GM12878 (cell line): ENCODE results near the gene TSC22D1. TPM values are rescaled to one million over a fixed set of nuclear protein-coding genes. Genes with fewer than 3 reads are reported as not detected.

Source experiments
- ATF2 ChIP-seq: IDR thresholded peaks from 2 replicates; pipeline ENCODE4 v1.6.1; 2012; ENCODE audit warnings: low read length, inconsistent platforms
- ATF7 ChIP-seq: fragments of 450-650 bp; IDR thresholded peaks from 2 replicates; pipeline ENCODE4 v1.6.1; 2016; ENCODE audit warnings: low read depth, mild to moderate bottlenecking
- BACH1 ChIP-seq: fragments of 450-650 bp; IDR thresholded peaks from 2 replicates; pipeline ENCODE4 v1.6.1; 2017; ENCODE audit warnings: mild to moderate bottlenecking, borderline replicate concordance
- BCLAF1 ChIP-seq: fragments of 450-650 bp; IDR thresholded peaks from 2 replicates; pipeline ENCODE4 v1.6.1; 2017; ENCODE audit warnings: antibody characterized with exemption, mild to moderate bottlenecking, moderate library complexity
- CREB1 ChIP-seq: IDR thresholded peaks from 2 replicates; pipeline ENCODE4 v1.6.1; 2012; ENCODE audit warnings: low read depth, mild to moderate bottlenecking, inconsistent platforms
- E4F1 ChIP-seq: fragments of 450-650 bp; IDR thresholded peaks from 2 replicates; pipeline ENCODE4 v1.6.1; 2018; ENCODE audit warnings: borderline replicate concordance, mild to moderate bottlenecking; ENCODE audit not compliant: partially characterized antibody
- GATAD2B ChIP-seq: fragments of 450-650 bp; conservative IDR thresholded peaks from 2 replicates; pipeline ENCODE4 v1.6.1; 2017; ENCODE audit warnings: low read depth, mild to moderate bottlenecking, moderate library complexity
- IKZF1 ChIP-seq: fragments of 450-650 bp; conservative IDR thresholded peaks from 2 replicates; pipeline ENCODE4 v1.6.1; 2017; ENCODE audit warnings: antibody characterized with exemption, mild to moderate bottlenecking
- IRF3 ChIP-seq: fragments of 450-650 bp; IDR thresholded peaks from 2 replicates; pipeline ENCODE4 v1.6.1; 2014; ENCODE audit warnings: mild to moderate bottlenecking
- IRF4 ChIP-seq: IDR thresholded peaks from 2 replicates; pipeline ENCODE4 v1.6.1; 2011; ENCODE audit warnings: low read depth, low read length
- JUNB ChIP-seq: IDR thresholded peaks from 2 replicates; pipeline ENCODE4 v1.6.1; 2016; ENCODE audit warnings: antibody characterized with exemption, mild to moderate bottlenecking
- KAT2A ChIP-seq: conservative IDR thresholded peaks from 2 replicates; pipeline ENCODE4 v1.6.1; 2011; ENCODE audit warnings: low read depth, low read length; ENCODE audit not compliant: control insufficient read depth
- MXI1 ChIP-seq: fragments of 150-350 bp; IDR thresholded peaks from 2 replicates; pipeline ENCODE4 v1.6.1; 2011; ENCODE audit warnings: low read depth, mild to moderate bottlenecking, inconsistent platforms, low read length, improper control_type of control experiment
- NFXL1 ChIP-seq: fragments of 450-650 bp; IDR thresholded peaks from 2 replicates; pipeline ENCODE4 v1.6.1; 2017; ENCODE audit warnings: antibody characterized with exemption, mild to moderate bottlenecking, borderline replicate concordance
- PAX8 ChIP-seq: fragments of 450-650 bp; IDR thresholded peaks from 2 replicates; pipeline ENCODE4 v1.6.1; 2017; ENCODE audit warnings: mild to moderate bottlenecking, moderate library complexity
- POLR2AphosphoS5 ChIP-seq: IDR thresholded peaks from 2 replicates; pipeline ENCODE4 v1.6.1; 2011; ENCODE audit warnings: mild to moderate bottlenecking, low read length, inconsistent platforms
- RELA ChIP-seq: fragments of 450-650 bp; IDR thresholded peaks from 2 replicates; pipeline ENCODE4 v1.8.0; 2014; ENCODE audit warnings: borderline replicate concordance; ENCODE audit not compliant: partially characterized antibody
- RUNX3 ChIP-seq: IDR thresholded peaks from 2 replicates; pipeline ENCODE4 v1.6.1; 2012; ENCODE audit warnings: low read length, inconsistent platforms
- SMAD1 ChIP-seq: fragments of 450-650 bp; IDR thresholded peaks from 2 replicates; pipeline ENCODE4 v1.6.1; 2018; ENCODE audit warnings: mild to moderate bottlenecking, low read depth; ENCODE audit not compliant: partially characterized antibody
- SP1 ChIP-seq: IDR thresholded peaks from one replicate; pipeline ENCODE4 v1.6.1; 2011; ENCODE audit warnings: low read depth, low read length
- TBL1XR1 ChIP-seq: IDR thresholded peaks from 2 replicates; pipeline ENCODE4 v1.6.1; 2012; ENCODE audit warnings: low read depth, low read length, improper control_type of control experiment
- TCF3 ChIP-seq: IDR thresholded peaks from 2 replicates; pipeline ENCODE4 v1.6.1; 2012; ENCODE audit warnings: low read depth, mild to moderate bottlenecking, low read length, borderline replicate concordance; ENCODE audit not compliant: insufficient read depth
- ZSCAN29 ChIP-seq: fragments of 450-650 bp; IDR thresholded peaks from 2 replicates; pipeline ENCODE4 v1.6.1; 2017; ENCODE audit warnings: mild to moderate bottlenecking, moderate library complexity
- polyA plus RNA-seq, 11 experiments: library from polyadenylated mRNA; depleted of rRNA in 4 of 11; unstranded in 6 of 11; stranded (reverse) in 5 of 11; fragments of >200 nt; fragmentation: Nextera tagmentation in 4 of 11; fragmentation: Illumina TruSeq in 1 of 11; extraction: Ambion mirVana in 4 of 11; extraction: Trizol in 1 of 11; gene quantifications; 1 replicate in 1 of 11; 2 replicates in 10 of 11; pipeline versions ENCODE4 v1.2.1 to v1.2.3, GENCODE V29; 2011 to 2016; ENCODE audit warnings: inconsistent platforms in 2 of 11, missing spikeins in 2 of 11, low read depth in 1 of 11
- total RNA-seq, 4 experiments: library from RNA; depleted of rRNA in 3 of 4; stranded (reverse); fragments of >200 nt in 3 of 4; fragmentation: Illumina TruSeq in 1 of 4; extraction: Trizol in 1 of 4; gene quantifications; 2 replicates each; pipeline versions ENCODE4 v1.2.1 to v1.2.3, GENCODE V29; 2013 to 2021

The TSC22D1 gene
- total and polyA plus RNA-seq, 10 of the 15 experiments (the other 5 are each of a cell fraction or from before 2014, with no cell fraction given): 0.37 to 15.7 (median 7.5) TPM

- no peak for TF ChIP-seq IRF3
- TF ChIP-seq CREB1: peak; percentile 78
- TF ChIP-seq RELA: no peak
- no peak for TF ChIP-seq ATF7
- no peak for TF ChIP-seq PAX8
- TF ChIP-seq MXI1: 0 out of 2 replicates have a peak, but pooled peaks have one; percentile 40
- TF ChIP-seq KAT2A: no peak
- TF ChIP-seq BACH1: peak; percentile 43; the same call in 1 of the 2 replicates
- TF ChIP-seq SMAD1: no peak
- TF ChIP-seq NFXL1: no peak
- peak; percentile 82 for TF ChIP-seq GATAD2B
- peak; percentile 79 for TF ChIP-seq RUNX3
- no peak; the same call in 1 of the 2 replicates for TF ChIP-seq ATF2
- TF ChIP-seq JUNB: peak; percentile 28; the same call in 1 of the 2 replicates
- TF ChIP-seq ZSCAN29: no peak
- peak; percentile 36; the same call in 1 of the 2 replicates for TF ChIP-seq POLR2AphosphoS5
- TF ChIP-seq SP1: no peak
- no peak for TF ChIP-seq E4F1
- TF ChIP-seq IRF4: peak; percentile 71; the same call in 1 of the 2 replicates
- TF ChIP-seq IKZF1: peak; percentile 89
- no peak for TF ChIP-seq BCLAF1
- TF ChIP-seq TCF3: peak; percentile 84
- 0 out of 2 replicates have a peak, but pooled peaks have one; percentile 24 for TF ChIP-seq TBL1XR1
These were observed 1.3 kb upstream of the TSC22D1 start (continued) for GRCh38 chr13:44577236-44578066.
